Measurements from ENCODE around the gene SYNGAP1. TPM values are rescaled to one million over a fixed set of nuclear protein-coding genes. Genes with fewer than 3 reads are reported as not detected.

The SYNGAP1 gene
- polyA plus RNA-seq, 1 of the 3 experiments (the other 2 are of a cell fraction), result 8.8 TPM

DNA sequence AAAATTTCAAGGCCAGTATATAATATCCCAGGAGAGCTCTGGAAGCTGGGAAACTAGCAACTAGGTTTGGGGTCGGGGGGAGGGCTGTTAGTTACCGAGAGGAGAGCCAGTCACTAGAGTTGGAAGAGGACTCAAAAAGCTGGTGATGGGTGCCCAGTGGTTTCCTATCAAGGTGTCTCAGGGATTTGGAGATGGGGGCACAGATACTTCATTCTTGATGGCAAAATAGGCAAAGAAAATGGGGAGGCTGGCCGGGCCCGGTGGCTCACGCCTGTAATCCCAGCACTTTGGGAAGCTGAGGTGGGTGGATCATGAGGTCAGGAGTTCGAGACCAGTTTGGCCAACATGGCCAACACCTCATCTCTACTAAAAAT lies 8.2 kb upstream of the SYNGAP1 start:
- Histone ChIP-seq H3K4me1 (ENCODE audit: control insufficient read depth in 1 of 2, insufficient read depth in 2 of 2, low read depth in 1 of 2, low read length in 1 of 2) (peaks cover 8 to 30% of the 10 kb centered on the region in 2 experiments), H3K4me2 (peak overlapping the region; percentile 84), H3K9me2 (no peaks in the 10 kb centered on the region), H3K9ac (peak overlapping the region; percentile 90), H3K4me3 (ENCODE audit: low read depth in 2 of 2, low read length in 1 of 2) (peak overlapping the region; percentile 76), H3K36me3 (replicated peaks in 1 of 2; ENCODE audit: control insufficient read depth in 1 of 2, insufficient read depth in 2 of 2, low read length in 1 of 2) (peaks cover 18 to 47% of the 10 kb centered on the region in 2 experiments), H3K9me3 (no peaks in the 10 kb centered on the region), H3K79me2 (ENCODE audit: insufficient read depth) (peaks cover 54% of the 10 kb centered on the region), H3K27ac (ENCODE audit: low read depth in 2 of 2, low read length in 1 of 2) (peak overlapping the region; percentile 67 to 95; a peak in 2 of 4 replicates), H3F3A (replicated peaks; ENCODE audit: insufficient read depth) (peaks cover 46% of the 10 kb centered on the region), H2AFZ (ENCODE audit: low read depth) (no peak overlapping the region), H4K20me1 (ENCODE audit: insufficient read depth) (0 out of 2 replicates have a peak, but pooled peaks cover 5% of the 10 kb centered on the region), H3K27me3 (ENCODE audit: insufficient read depth) (no peaks in the 10 kb centered on the region)
- TF ChIP-seq, protein P1, sequence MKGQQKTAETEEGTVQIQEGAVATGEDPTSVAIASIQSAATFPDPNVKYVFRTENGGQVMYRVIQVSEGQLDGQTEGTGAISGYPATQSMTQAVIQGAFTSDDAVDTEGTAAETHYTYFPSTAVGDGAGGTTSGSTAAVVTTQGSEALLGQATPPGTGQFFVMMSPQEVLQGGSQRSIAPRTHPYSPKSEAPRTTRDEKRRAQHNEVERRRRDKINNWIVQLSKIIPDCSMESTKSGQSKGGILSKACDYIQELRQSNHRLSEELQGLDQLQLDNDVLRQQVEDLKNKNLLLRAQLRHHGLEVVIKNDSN (IDR thresholded peaks at IDR 0.05; ENCODE audit: borderline replicate concordance, low read depth), result no peak
- TF ChIP-seq SIN3A (IDR thresholded peaks at IDR 0.05; ENCODE audit: borderline replicate concordance, low read depth, low read length) (no peak), NFIC (IDR thresholded peaks at IDR 0.05; ENCODE audit: borderline replicate concordance) (no peak), MXI1 (IDR thresholded peaks at IDR 0.05; ENCODE audit: low read depth, low read length) (no peak)
- TF ChIP-seq, protein P2, sequence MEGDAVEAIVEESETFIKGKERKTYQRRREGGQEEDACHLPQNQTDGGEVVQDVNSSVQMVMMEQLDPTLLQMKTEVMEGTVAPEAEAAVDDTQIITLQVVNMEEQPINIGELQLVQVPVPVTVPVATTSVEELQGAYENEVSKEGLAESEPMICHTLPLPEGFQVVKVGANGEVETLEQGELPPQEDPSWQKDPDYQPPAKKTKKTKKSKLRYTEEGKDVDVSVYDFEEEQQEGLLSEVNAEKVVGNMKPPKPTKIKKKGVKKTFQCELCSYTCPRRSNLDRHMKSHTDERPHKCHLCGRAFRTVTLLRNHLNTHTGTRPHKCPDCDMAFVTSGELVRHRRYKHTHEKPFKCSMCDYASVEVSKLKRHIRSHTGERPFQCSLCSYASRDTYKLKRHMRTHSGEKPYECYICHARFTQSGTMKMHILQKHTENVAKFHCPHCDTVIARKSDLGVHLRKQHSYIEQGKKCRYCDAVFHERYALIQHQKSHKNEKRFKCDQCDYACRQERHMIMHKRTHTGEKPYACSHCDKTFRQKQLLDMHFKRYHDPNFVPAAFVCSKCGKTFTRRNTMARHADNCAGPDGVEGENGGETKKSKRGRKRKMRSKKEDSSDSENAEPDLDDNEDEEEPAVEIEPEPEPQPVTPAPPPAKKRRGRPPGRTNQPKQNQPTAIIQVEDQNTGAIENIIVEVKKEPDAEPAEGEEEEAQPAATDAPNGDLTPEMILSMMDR (IDR thresholded peaks at IDR 0.05), result no peak
- ChIA-PET POLR2A (no interaction called here), CTCF (interaction anchor here (1.0 to 3.1 kb wide), 3 partner anchors 14 to 21 kb away, joined by 3 to 10 read pairs (median 4); no protein-coding TSS in a partner anchor)
- 81% methylated on average over 6 of the region's 6 CpGs for WGBS (ENCODE audit: low lambda C conversion rate)
- DNase-seq, result no peak

DNA sequence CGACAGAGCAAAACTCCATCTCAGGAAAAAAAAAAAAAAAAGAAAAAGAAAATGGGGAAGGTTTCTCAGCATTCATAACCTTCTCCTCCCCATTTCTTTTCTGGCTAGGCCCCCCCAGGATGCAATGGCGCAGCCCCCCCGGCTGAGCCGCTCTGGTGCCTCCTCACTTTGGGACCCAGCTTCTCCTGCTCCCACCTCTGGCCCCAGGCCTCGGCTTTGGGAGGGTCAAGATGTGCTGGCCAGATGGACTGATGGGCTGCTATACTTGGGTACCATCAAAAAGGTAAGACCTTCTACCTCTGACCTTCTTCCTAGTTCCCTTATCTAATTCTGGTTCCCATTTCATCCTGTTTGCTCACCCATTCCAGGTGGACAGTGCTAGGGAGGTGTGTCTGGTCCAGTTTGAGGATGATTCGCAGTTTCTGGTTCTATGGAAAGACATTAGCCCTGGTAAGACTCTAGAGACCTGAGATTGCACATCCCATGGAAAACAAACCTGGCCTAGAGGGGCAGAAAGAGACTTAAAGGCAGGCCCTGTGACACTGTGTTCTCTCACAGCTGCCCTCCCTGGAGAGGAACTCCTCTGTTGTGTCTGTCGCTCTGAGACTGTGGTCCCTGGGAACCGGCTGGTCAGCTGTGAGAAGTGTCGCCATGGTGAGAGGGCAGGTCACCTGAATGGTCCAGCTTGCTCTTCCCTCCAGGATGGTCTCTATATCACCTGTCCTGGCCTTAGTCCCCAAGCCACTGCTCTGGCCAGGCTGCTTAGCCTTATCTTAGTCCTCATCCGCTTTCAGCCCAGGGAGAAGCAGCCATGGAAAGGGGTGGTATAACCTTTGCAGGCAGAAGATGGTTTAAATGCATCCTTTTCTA lies 7.5 kb upstream of the SYNGAP1 start:
- H3K9me2 ChIP-seq, result no peaks in the 10 kb centered on the region
- peak overlapping the region; percentile 84 for H3K4me2 ChIP-seq
- H3K9ac ChIP-seq, result no peak overlapping the region
- H3K27me3 ChIP-seq (ENCODE audit: insufficient read depth), result no peaks in the 10 kb centered on the region
- 0 out of 2 replicates have a peak, but pooled peaks cover 5% of the 10 kb centered on the region for H4K20me1 ChIP-seq (ENCODE audit: insufficient read depth)
- POLR2A ChIA-PET, result interaction anchor here (1.5 kb wide), 1 partner anchor 10 kb away, joined by 3 read pairs; no protein-coding TSS in a partner anchor
- no peak overlapping the region for H2AFZ ChIP-seq (ENCODE audit: low read depth)
- 99% methylated on average over 10 of the region's 10 CpGs for WGBS (ENCODE audit: low lambda C conversion rate)
- DNase-seq, result no peak
- no peak for TF ChIP-seq EP300 (IDR thresholded peaks at IDR 0.05; ENCODE audit: borderline replicate concordance in 1 of 2, low read depth in 1 of 2, low read length in 1 of 2)
- TF ChIP-seq POLR2AphosphoS5 (IDR thresholded peaks at IDR 0.05; ENCODE audit: low read depth, low read length), result no peak
- TF ChIP-seq, protein P2 (IDR thresholded peaks at IDR 0.05), result no peak
- 0 out of 4 replicates have a peak overlapping the region, but pooled peaks of 1 of the 2 experiments have one; percentile 1 for H3K27ac ChIP-seq (ENCODE audit: low read depth in 2 of 2, low read length in 1 of 2)
- H3K36me3 ChIP-seq (replicated peaks in 1 of 2; ENCODE audit: control insufficient read depth in 1 of 2, insufficient read depth in 2 of 2, low read length in 1 of 2), result peaks cover 18 to 48% of the 10 kb centered on the region in 2 experiments
- CTCF ChIA-PET, result interaction anchor here (1.0 to 3.1 kb wide), 5 partner anchors 13 to 22 kb away, joined by 3 to 10 read pairs (median 4); no protein-coding TSS in a partner anchor
- H3F3A ChIP-seq (replicated peaks; ENCODE audit: insufficient read depth), result peaks cover 44% of the 10 kb centered on the region
- H3K79me2 ChIP-seq (ENCODE audit: insufficient read depth), result peaks cover 61% of the 10 kb centered on the region
- no peaks in the 10 kb centered on the region for H3K9me3 ChIP-seq
- H3K4me3 ChIP-seq (ENCODE audit: low read depth in 2 of 2, low read length in 1 of 2), result peak overlapping the region in 1 of 2 experiments; percentile 76; a peak in 2 of 4 replicates
- peaks cover 8 to 37% of the 10 kb centered on the region in 2 experiments for H3K4me1 ChIP-seq (ENCODE audit: control insufficient read depth in 1 of 2, insufficient read depth in 2 of 2, low read depth in 1 of 2, low read length in 1 of 2)

All from SK-N-SH (cell line).